ENCODE data around the gene RPS21.

DNA sequence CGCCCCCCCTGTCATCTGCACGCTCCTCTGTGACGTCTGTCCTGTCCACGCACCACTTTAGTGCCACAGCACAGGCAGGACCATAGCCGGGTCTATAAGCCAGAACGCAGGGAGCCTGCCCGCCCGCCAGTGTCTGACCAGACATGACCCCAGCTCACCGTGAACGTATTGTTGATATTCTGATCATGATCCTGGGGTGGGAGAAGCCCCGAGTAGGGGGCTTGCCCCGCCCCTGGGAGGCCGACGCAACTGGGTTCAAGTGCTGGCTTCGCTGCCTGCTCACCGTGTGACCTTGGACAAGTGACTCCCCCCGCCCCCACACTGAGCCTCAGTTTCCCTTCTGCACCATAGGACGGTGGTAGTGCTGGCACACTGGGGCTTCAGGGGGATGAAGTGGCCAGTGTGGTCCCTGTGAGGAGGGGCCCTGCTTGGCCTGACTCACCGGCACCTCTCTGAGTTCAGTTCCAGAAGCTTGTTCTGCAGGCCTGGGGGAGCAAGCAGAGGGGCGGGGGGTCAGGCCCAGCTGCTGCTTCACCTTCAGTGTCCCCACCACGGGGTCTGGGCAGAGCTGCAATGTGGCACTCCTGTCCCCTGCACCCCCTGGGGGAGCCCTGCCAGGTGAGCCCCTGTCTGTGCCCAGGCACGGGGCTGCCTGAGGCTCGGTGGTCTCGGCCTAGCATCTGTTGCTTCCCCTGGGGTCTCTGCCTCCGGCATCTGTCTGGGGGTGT lies 31.2 kb downstream of the RPS21 start:
- TF ChIP-seq, protein P1, sequence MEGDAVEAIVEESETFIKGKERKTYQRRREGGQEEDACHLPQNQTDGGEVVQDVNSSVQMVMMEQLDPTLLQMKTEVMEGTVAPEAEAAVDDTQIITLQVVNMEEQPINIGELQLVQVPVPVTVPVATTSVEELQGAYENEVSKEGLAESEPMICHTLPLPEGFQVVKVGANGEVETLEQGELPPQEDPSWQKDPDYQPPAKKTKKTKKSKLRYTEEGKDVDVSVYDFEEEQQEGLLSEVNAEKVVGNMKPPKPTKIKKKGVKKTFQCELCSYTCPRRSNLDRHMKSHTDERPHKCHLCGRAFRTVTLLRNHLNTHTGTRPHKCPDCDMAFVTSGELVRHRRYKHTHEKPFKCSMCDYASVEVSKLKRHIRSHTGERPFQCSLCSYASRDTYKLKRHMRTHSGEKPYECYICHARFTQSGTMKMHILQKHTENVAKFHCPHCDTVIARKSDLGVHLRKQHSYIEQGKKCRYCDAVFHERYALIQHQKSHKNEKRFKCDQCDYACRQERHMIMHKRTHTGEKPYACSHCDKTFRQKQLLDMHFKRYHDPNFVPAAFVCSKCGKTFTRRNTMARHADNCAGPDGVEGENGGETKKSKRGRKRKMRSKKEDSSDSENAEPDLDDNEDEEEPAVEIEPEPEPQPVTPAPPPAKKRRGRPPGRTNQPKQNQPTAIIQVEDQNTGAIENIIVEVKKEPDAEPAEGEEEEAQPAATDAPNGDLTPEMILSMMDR (IDR thresholded peaks at IDR 0.05), result no peak
- no peak for TF ChIP-seq POLR2A (IDR thresholded peaks at IDR 0.05)
